OCI-M2 (cell line): ENCODE measurements around the gene DNAH9.

ENCODE experiments used
- DNase-seq: peaks from one replicate; lab custom pipeline; 2025; ENCODE audit not compliant: unreplicated experiment; lab: John Stamatoyannopoulos, UW

Gene DNAH9

GRCh38 chr17:11644265-11645212, 46.3 kb downstream of the DNAH9 start:
- DNase-seq, result no peak

- no peak for DNase-seq
Measured at GRCh38 chr17:11645426-11645825, 47.2 kb downstream of the DNAH9 start.

- DNase-seq, result no peak
Measured at GRCh38 chr17:11651089-11651488, 52.8 kb downstream of the DNAH9 start.

- DNase-seq, result no peak
Measured at GRCh38 chr17:11668618-11669017, 70.3 kb downstream of the DNAH9 start.

GRCh38 chr17:11671126-11671525, 72.9 kb downstream of the DNAH9 start:
- no peak for DNase-seq

- DNase-seq, result no peak
Measured at GRCh38 chr17:11682646-11683045, 84.4 kb downstream of the DNAH9 start.

- DNase-seq, result no peak
Measured at GRCh38 chr17:11690681-11691080, 92.4 kb downstream of the DNAH9 start.

GRCh38 chr17:11692688-11693087, 94.4 kb downstream of the DNAH9 start:
- no peak for DNase-seq

GRCh38 chr17:11693284-11693683, 95.0 kb downstream of the DNAH9 start:
- no peak for DNase-seq

- DNase-seq, result no peak
Measured at GRCh38 chr17:11700668-11701067, 102.4 kb downstream of the DNAH9 start.

- no peak for DNase-seq
Measured at GRCh38 chr17:11701911-11702310, 103.6 kb downstream of the DNAH9 start.

- no peak for DNase-seq
Measured at GRCh38 chr17:11704041-11704440, 105.8 kb downstream of the DNAH9 start.

- DNase-seq, result no peak
Measured at GRCh38 chr17:11705111-11705510, 106.8 kb downstream of the DNAH9 start.

- DNase-seq, result no peak
Measured at GRCh38 chr17:11707586-11707985, 109.3 kb downstream of the DNAH9 start.

GRCh38 chr17:11712456-11712855, 114.2 kb downstream of the DNAH9 start:
- no peak for DNase-seq

- no peak for DNase-seq
Measured at GRCh38 chr17:11719203-11719602, 120.9 kb downstream of the DNAH9 start.

GRCh38 chr17:11719856-11720255, 121.6 kb downstream of the DNAH9 start:
- DNase-seq, result no peak

GRCh38 chr17:11720816-11721215, 122.5 kb downstream of the DNAH9 start:
- no peak for DNase-seq

GRCh38 chr17:11730747-11731146, 132.5 kb downstream of the DNAH9 start:
- no peak for DNase-seq

GRCh38 chr17:11736613-11737312, 138.5 kb downstream of the DNAH9 start:
- DNase-seq, result no peak

GRCh38 chr17:11737313-11737679, 139.0 kb downstream of the DNAH9 start:
- DNase-seq, result no peak

- no peak for DNase-seq
Measured at GRCh38 chr17:11738151-11738550, 139.9 kb downstream of the DNAH9 start.
